ENCODE data around the gene MC1R. TPM values are rescaled to one million over a fixed set of nuclear protein-coding genes. Genes with fewer than 3 reads are reported as not detected.

The MC1R gene
- total RNA-seq, 1 donor = 8.1 TPM

- TF ChIP-seq, protein P1, sequence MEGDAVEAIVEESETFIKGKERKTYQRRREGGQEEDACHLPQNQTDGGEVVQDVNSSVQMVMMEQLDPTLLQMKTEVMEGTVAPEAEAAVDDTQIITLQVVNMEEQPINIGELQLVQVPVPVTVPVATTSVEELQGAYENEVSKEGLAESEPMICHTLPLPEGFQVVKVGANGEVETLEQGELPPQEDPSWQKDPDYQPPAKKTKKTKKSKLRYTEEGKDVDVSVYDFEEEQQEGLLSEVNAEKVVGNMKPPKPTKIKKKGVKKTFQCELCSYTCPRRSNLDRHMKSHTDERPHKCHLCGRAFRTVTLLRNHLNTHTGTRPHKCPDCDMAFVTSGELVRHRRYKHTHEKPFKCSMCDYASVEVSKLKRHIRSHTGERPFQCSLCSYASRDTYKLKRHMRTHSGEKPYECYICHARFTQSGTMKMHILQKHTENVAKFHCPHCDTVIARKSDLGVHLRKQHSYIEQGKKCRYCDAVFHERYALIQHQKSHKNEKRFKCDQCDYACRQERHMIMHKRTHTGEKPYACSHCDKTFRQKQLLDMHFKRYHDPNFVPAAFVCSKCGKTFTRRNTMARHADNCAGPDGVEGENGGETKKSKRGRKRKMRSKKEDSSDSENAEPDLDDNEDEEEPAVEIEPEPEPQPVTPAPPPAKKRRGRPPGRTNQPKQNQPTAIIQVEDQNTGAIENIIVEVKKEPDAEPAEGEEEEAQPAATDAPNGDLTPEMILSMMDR (IDR thresholded peaks at IDR 0.05; ENCODE audit: insufficient read depth, low read length) = no peak
- no peak overlapping the region for H3K4me3 ChIP-seq (ENCODE audit: low read depth, low read length)
- peak; percentile 39 for DNase-seq (ENCODE audit: low read depth)
Measured at GRCh38 chr16:89890886-89891657, 27.6 kb upstream of the MC1R start.

DNA sequence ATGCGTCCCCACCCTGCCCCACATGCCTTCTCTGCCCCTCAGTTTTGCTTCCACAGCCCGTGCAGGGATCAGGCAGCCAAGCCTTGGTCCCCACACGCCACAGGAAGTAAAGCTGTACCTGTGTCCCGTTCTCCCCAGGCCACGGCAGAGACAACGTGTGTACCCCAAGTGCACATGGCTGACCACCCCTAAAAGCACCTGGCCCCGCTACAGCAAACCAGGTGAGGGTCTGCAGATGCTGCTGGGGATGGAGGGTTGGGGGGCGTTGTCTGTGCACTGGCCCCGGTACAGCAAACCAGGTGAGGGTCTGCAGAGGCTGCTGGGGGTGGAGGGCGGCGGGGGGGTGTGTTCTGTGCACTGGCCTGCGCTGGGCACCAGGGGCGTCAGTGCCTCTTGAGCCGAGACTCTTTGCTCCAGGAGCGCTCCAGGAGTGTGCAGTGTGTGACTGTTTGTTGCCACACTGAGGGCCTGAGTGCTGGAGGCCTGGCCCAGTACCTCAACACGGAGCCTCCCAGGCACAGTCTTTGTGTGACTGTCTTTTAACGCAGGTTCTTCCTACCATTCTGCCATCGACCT is 26.5 kb upstream of the MC1R start:
- no peak for DNase-seq (ENCODE audit: low read depth)
- no peak overlapping the region for H3K4me3 ChIP-seq (ENCODE audit: low read depth, low read length)
- TF ChIP-seq, protein P1 (IDR thresholded peaks at IDR 0.05; ENCODE audit: insufficient read depth, low read length) = no peak

DNA sequence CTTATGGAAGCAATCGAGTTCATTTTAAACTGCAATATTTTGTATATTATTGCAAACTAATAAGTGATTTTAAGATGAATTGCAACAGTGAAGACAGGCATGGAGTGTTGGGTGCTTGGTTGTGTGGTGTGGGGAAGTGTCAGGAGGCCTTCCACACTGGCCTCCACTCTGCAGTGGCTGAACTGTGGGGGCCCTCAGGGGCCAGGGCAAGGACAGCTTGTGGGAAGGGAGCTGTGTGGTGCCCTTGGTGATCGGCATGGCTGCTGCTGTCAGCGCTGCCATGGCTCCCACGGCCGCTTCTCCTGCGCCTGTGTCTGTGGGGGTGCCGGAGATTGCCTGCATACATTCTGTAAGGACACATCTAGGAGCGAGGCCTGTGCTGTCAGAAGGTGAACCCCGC is 26.0 kb upstream of the MC1R start:
- DNase-seq (ENCODE audit: low read depth) = no peak
- no peak overlapping the region for H3K4me3 ChIP-seq (ENCODE audit: low read depth, low read length)
- TF ChIP-seq, protein P1 (IDR thresholded peaks at IDR 0.05; ENCODE audit: insufficient read depth, low read length) = no peak

- no peak overlapping the region for H3K4me3 ChIP-seq (ENCODE audit: low read depth, low read length)
- TF ChIP-seq, protein P1 (IDR thresholded peaks at IDR 0.05; ENCODE audit: insufficient read depth, low read length) = no peak
- no peak for DNase-seq (ENCODE audit: low read depth)
Measured at GRCh38 chr16:89893642-89894548, 24.8 kb upstream of the MC1R start.

DNA sequence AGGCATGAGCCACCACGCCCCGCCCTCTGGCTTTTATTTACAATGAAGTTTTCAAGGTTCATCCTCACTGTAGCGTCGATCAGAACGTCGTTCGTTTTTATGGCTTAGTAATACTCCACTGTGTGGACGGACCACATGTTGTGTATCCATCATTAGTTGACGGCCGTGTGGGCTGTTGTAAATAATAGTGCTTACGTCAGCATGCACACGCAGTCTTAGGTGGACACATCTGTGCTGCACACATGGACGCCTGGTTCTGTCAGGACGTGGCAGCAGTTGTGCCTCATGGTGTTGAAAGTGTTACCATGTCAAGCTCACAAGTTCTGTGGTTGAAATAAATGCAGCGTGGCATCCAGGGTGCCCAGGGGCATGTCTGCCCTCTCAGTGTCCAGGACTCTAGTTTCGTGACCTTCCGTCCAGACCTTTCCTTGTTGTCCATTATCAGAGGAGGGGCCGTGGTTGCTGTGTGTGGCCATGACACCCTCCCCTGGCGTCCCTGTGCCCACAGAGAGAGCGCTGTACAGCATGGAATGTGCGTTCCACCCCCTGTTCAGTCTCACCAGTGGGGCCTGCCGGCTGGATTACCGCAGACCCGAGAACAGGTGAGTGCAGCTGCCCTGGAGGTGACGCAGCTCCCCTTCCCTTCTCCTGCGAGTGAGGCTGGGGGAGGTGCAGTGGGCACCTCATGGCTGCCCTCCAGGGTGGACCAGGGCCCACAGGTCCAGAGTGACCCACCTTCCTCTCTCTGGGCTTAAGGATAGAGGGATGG is 23.0 kb upstream of the MC1R start:
- no peak overlapping the region for H3K4me3 ChIP-seq (ENCODE audit: low read depth, low read length)
- no peak for DNase-seq (ENCODE audit: low read depth)
- TF ChIP-seq, protein P1 (IDR thresholded peaks at IDR 0.05; ENCODE audit: insufficient read depth, low read length) = no peak

GRCh38 chr16:89897204-89897603 is 21.5 kb upstream of the MC1R start:
- DNase-seq (ENCODE audit: low read depth) = no peak
- TF ChIP-seq, protein P1 (IDR thresholded peaks at IDR 0.05; ENCODE audit: insufficient read depth, low read length) = no peak
- H3K4me3 ChIP-seq (ENCODE audit: low read depth, low read length) = no peak overlapping the region
